Measurements from ENCODE around the gene PRDM16. TPM values are rescaled to one million over a fixed set of nuclear protein-coding genes. Genes with fewer than 3 reads are reported as not detected.

Gene PRDM16
- total RNA-seq, 1 experiment from 2014 or later = not detected

- no TSS peak for BruUV-seq (replicated peaks)
These were observed 383.2 kb downstream of the PRDM16 start for GRCh38 chr1:3451994-3452865.

GRCh38 chr1:3452866-3453175, 383.8 kb downstream of the PRDM16 start:
- ChIA-PET CTCF (interaction anchor here (0.5 to 4.8 kb wide), 30 partner anchors 9 to 1570 kb away, joined by 3 to 198 read pairs (median 5); no protein-coding TSS in a partner anchor), POLR2A (interaction anchor here (0.6 to 2.4 kb wide), 12 partner anchors 10 to 344 kb away, joined by 3 to 20 read pairs (median 6); partner anchors contain the start of genes LRRC47 and TPRG1L)
- intact Hi-C loops (cut with micrococcal nuclease) = loop anchor here (1.0 to 2.0 kb wide), 4 partner anchors 19 to 272 kb away; no protein-coding TSS in a partner anchor
- no peaks in the 10 kb centered on the region for H3K4me1 Mint-ChIP-seq (ENCODE audit: insufficient read depth, unreplicated experiment)
- DNase-seq (ENCODE audit: unreplicated experiment) = no peak
- H3K36me3 Mint-ChIP-seq (ENCODE audit: insufficient read depth, unreplicated experiment) = no peaks in the 10 kb centered on the region
- H3K27ac Mint-ChIP-seq (ENCODE audit: low read depth, unreplicated experiment) = no peak overlapping the region
- H3K27me3 Mint-ChIP-seq (ENCODE audit: insufficient read depth, unreplicated experiment) = peaks cover 19% of the 10 kb centered on the region
- peaks cover 6% of the 10 kb centered on the region for H3K9me3 Mint-ChIP-seq (ENCODE audit: unreplicated experiment)
- BruUV-seq (replicated peaks) = no TSS peak
- no peak for TF ChIP-seq CTCF (IDR thresholded peaks at IDR 0.05; ENCODE audit: unreplicated experiment)
- no peak overlapping the region for H3K4me3 Mint-ChIP-seq (ENCODE audit: unreplicated experiment)

More at GRCh38 chr1:3451994-3452865, 383.2 kb downstream of the PRDM16 start:
- TF ChIP-seq CTCF (IDR thresholded peaks at IDR 0.05; ENCODE audit: unreplicated experiment) = no peak
- no peak overlapping the region for H3K27ac Mint-ChIP-seq (ENCODE audit: low read depth, unreplicated experiment)
- no peak overlapping the region for H3K4me3 Mint-ChIP-seq (ENCODE audit: unreplicated experiment)
- ChIA-PET CTCF (interaction anchor here (0.5 to 4.8 kb wide), 28 partner anchors 9 to 1569 kb away, joined by 3 to 198 read pairs (median 6); no protein-coding TSS in a partner anchor), POLR2A (interaction anchor here (0.6 to 2.4 kb wide), 11 partner anchors 11 to 344 kb away, joined by 3 to 20 read pairs (median 5); partner anchors contain the start of genes LRRC47 and TPRG1L)
- peaks cover 11% of the 10 kb centered on the region for H3K9me3 Mint-ChIP-seq (ENCODE audit: unreplicated experiment)
- H3K27me3 Mint-ChIP-seq (ENCODE audit: insufficient read depth, unreplicated experiment) = peaks cover 19% of the 10 kb centered on the region
- intact Hi-C loops (cut with micrococcal nuclease) = loop anchor here (2.0 kb wide), 1 partner anchor 273 kb away; no protein-coding TSS in a partner anchor
- H3K36me3 Mint-ChIP-seq (ENCODE audit: insufficient read depth, unreplicated experiment) = no peaks in the 10 kb centered on the region
- no peak for DNase-seq (ENCODE audit: unreplicated experiment)
- no peaks in the 10 kb centered on the region for H3K4me1 Mint-ChIP-seq (ENCODE audit: insufficient read depth, unreplicated experiment)

GRCh38 chr1:3453203-3453761, 384.3 kb downstream of the PRDM16 start:
- Mint-ChIP-seq H3K27ac (ENCODE audit: low read depth, unreplicated experiment) (no peak overlapping the region), H3K36me3 (ENCODE audit: insufficient read depth, unreplicated experiment) (no peaks in the 10 kb centered on the region), H3K4me3 (ENCODE audit: unreplicated experiment) (peak overlapping the region; percentile 76), H3K27me3 (ENCODE audit: insufficient read depth, unreplicated experiment) (peaks cover 19% of the 10 kb centered on the region), H3K9me3 (ENCODE audit: unreplicated experiment) (peaks cover 2% of the 10 kb centered on the region), H3K4me1 (ENCODE audit: insufficient read depth, unreplicated experiment) (no peaks in the 10 kb centered on the region)
- peak; percentile 97 for TF ChIP-seq CTCF (IDR thresholded peaks at IDR 0.05; ENCODE audit: unreplicated experiment)
- intact Hi-C loops (cut with micrococcal nuclease) = loop anchor here (1.0 to 2.0 kb wide), 4 partner anchors 19 to 272 kb away; no protein-coding TSS in a partner anchor
- ChIA-PET POLR2A (interaction anchor here (0.6 to 2.4 kb wide), 14 partner anchors 10 to 343 kb away, joined by 3 to 20 read pairs (median 5); partner anchors contain the start of genes LRRC47 and TPRG1L), CTCF (interaction anchor here (0.6 to 4.8 kb wide), 33 partner anchors 8 to 1570 kb away, joined by 3 to 198 read pairs (median 5); no protein-coding TSS in a partner anchor)
- no TSS peak for BruUV-seq (replicated peaks)
- DNase-seq (ENCODE audit: unreplicated experiment) = peak; percentile 78

Data from MCF 10A (cell line).